Measurements from ENCODE around the gene NR1H3. TPM values are rescaled to one million over a fixed set of nuclear protein-coding genes. Genes with fewer than 3 reads are reported as not detected.

The NR1H3 gene
- total RNA-seq, 2 experiments from 2014 or later, result 6.2 to 14.7 TPM

- no peaks in the 10 kb centered on the region for H3K79me2 ChIP-seq (ENCODE audit: insufficient read depth, low read depth, low read length)
- H2AFZ ChIP-seq (ENCODE audit: low read length), result peak overlapping the region; percentile 77
- no peak for TF ChIP-seq EZH2phosphoT487 (IDR thresholded peaks at IDR 0.05; ENCODE audit: borderline replicate concordance, low read depth, low read length)
- TF ChIP-seq CTCF (conservative IDR thresholded peaks at IDR 0.05; ENCODE audit: low read length), result no peak
- H3K36me3 ChIP-seq (ENCODE audit: insufficient read depth, low read length), result peaks cover 5% of the 10 kb centered on the region
- H3K27ac ChIP-seq (ENCODE audit: low read depth, low read length, poor library complexity, severe bottlenecking), result peak overlapping the region; percentile 54
- intact Hi-C loops (cut with micrococcal nuclease; ENCODE audit: unreplicated experiment), result loop anchor here (1.0 to 5.0 kb wide), 3 partner anchors 38 to 103 kb away; no protein-coding TSS in a partner anchor
- no peaks in the 10 kb centered on the region for H4K20me1 ChIP-seq (ENCODE audit: insufficient read depth, low read length)
- ChIA-PET POLR2A (interaction anchor here (0.6 to 3.6 kb wide), 14 partner anchors 10 to 275 kb away, joined by 3 to 25 read pairs (median 4); partner anchors contain the start of gene ACP2), CTCF (ENCODE audit: unreplicated experiment) (interaction anchor here (0.5 to 2.4 kb wide), 3 partner anchors 33 to 239 kb away, joined by 3 to 10 read pairs (median 4); partner anchors contain the start of gene ACP2)
- peaks cover 5% of the 10 kb centered on the region; the same call in 1 of the 2 replicates for H3K9me3 ChIP-seq (ENCODE audit: low read length)
- peak overlapping the region; percentile 69 for H3K4me3 ChIP-seq (ENCODE audit: low read depth, low read length, poor library complexity, severe bottlenecking)
- H3K4me2 ChIP-seq (ENCODE audit: low read length), result peak overlapping the region; percentile 82
- peak; percentile 29 for DNase-seq (ENCODE audit: low spot score)
- peaks cover 64% of the 10 kb centered on the region for H3K4me1 ChIP-seq (ENCODE audit: insufficient read depth, low read length, poor library complexity, severe bottlenecking)
- BruUV-seq (replicated peaks), result TSS peak; percentile 68
- no peaks in the 10 kb centered on the region for H3K9me2 ChIP-seq (ENCODE audit: insufficient read depth, low read length)
These were observed 42.4 kb upstream of the NR1H3 start for GRCh38 chr11:47215366-47215910.

- TF ChIP-seq EZH2phosphoT487 (IDR thresholded peaks at IDR 0.05; ENCODE audit: borderline replicate concordance, low read depth, low read length) (no peak), CTCF (conservative IDR thresholded peaks at IDR 0.05; ENCODE audit: low read length) (peak; percentile 70)
- peaks cover 68% of the 10 kb centered on the region for H3K4me1 ChIP-seq (ENCODE audit: insufficient read depth, low read length, poor library complexity, severe bottlenecking)
- H3K79me2 ChIP-seq (ENCODE audit: insufficient read depth, low read depth, low read length), result no peaks in the 10 kb centered on the region
- peaks cover 5% of the 10 kb centered on the region for H3K36me3 ChIP-seq (ENCODE audit: insufficient read depth, low read length)
- peak; percentile 76 for DNase-seq (ENCODE audit: low spot score)
- peak overlapping the region; percentile 69 for H3K4me3 ChIP-seq (ENCODE audit: low read depth, low read length, poor library complexity, severe bottlenecking)
- H4K20me1 ChIP-seq (ENCODE audit: insufficient read depth, low read length), result no peaks in the 10 kb centered on the region
- H3K4me2 ChIP-seq (ENCODE audit: low read length), result peak overlapping the region; percentile 82
- H3K27ac ChIP-seq (ENCODE audit: low read depth, low read length, poor library complexity, severe bottlenecking), result peak overlapping the region; percentile 54
- peaks cover 5% of the 10 kb centered on the region; the same call in 1 of the 2 replicates for H3K9me3 ChIP-seq (ENCODE audit: low read length)
- POLR2A ChIA-PET, result interaction anchor here (0.7 to 3.6 kb wide), 4 partner anchors 32 to 785 kb away, joined by 3 to 25 read pairs (median 4); partner anchors contain the start of gene ACP2
- H2AFZ ChIP-seq (ENCODE audit: low read length), result no peak overlapping the region
- CTCF ChIA-PET (ENCODE audit: unreplicated experiment), result interaction anchor here (0.9 to 2.4 kb wide), 3 partner anchors 32 to 196 kb away, joined by 3 to 10 read pairs (median 3); partner anchors contain the start of gene ACP2
- intact Hi-C loops (cut with micrococcal nuclease; ENCODE audit: unreplicated experiment), result loop anchor here (1.0 to 5.0 kb wide), 2 partner anchors 32 to 104 kb away; partner anchors contain the start of gene ACP2
- H3K9me2 ChIP-seq (ENCODE audit: insufficient read depth, low read length), result no peaks in the 10 kb centered on the region
- BruUV-seq (replicated peaks), result no TSS peak
These were observed 41.5 kb upstream of the NR1H3 start for GRCh38 chr11:47216121-47216798.

All from OCI-LY7 (cell line).